Heart right ventricle (tissue), 16 donors: Measurements from ENCODE around the gene LGR4. TPM values are rescaled to one million over a fixed set of nuclear protein-coding genes. Genes with fewer than 3 reads are reported as not detected.

ENCODE experiments used
- ATAC-seq, 8 donors: fragments of 200-7000 bp; cut with Tn5 transposase; one replicate each; pipeline ENCODE4 v1.9.1; 2020; ENCODE audit warnings: mild to moderate bottlenecking in 8 of 8, moderate library complexity in 8 of 8, moderate number of reproducible peaks in 1 of 8
- DNase-seq, 2 donors: peaks; one replicate each; pipeline ENCODE4 v3.0.0-alpha.2; 2020
- H3K27ac ChIP-seq, 10 donors: fragments of 200-600 bp; sonication (generic) in 2 of 10; one replicate each; pipeline versions ENCODE4 v1.5.0 to v1.8.0; 2020 to 2022; ENCODE audit warnings: mild to moderate bottlenecking in 3 of 10
- H3K27me3 ChIP-seq, 7 donors: fragments of 200-600 bp; one replicate each; pipeline ENCODE4 v1.8.0; 2021 to 2022; ENCODE audit warnings: mild to moderate bottlenecking in 2 of 7
- H3K36me3 ChIP-seq, 9 donors: fragments of 200-600 bp; sonication (generic) in 1 of 9; one replicate each; pipeline versions ENCODE4 v1.5.0 to v1.8.0; 2020 to 2022; ENCODE audit warnings: mild to moderate bottlenecking in 2 of 9
- H3K4me1 ChIP-seq, 9 donors: fragments of 200-600 bp; sonication (generic) in 1 of 9; one replicate each; pipeline versions ENCODE4 v1.5.0 to v1.8.0; 2020 to 2022; ENCODE audit warnings: mild to moderate bottlenecking in 4 of 9
- H3K4me3 ChIP-seq, 10 donors: fragments of 200-600 bp; sonication (generic) in 2 of 10; one replicate each; pipeline versions ENCODE4 v1.5.0 to v1.8.0; 2020 to 2022; ENCODE audit warnings: mild to moderate bottlenecking in 7 of 10, moderate library complexity in 2 of 10
- H3K9me3 ChIP-seq, 11 donors: fragments of 200-600 bp in 10 of 11; sonication (generic) in 2 of 11; one replicate each; pipeline versions ENCODE4 v1.5.0 to v1.8.0; 2013 to 2022; ENCODE audit warnings: mild to moderate bottlenecking in 2 of 11, control low read depth in 1 of 11, moderate library complexity in 1 of 11
- CTCF ChIP-seq, 9 donors: fragments of 200-600 bp; sonication (generic) in 2 of 9; IDR thresholded peaks; one replicate each; pipeline versions ENCODE4 v1.5.0 to v1.8.0; 2021 to 2022; ENCODE audit warnings: antibody characterized with exemption in 9 of 9, mild to moderate bottlenecking in 5 of 9, moderate library complexity in 1 of 9
- WGBS, 2 donors: extraction: QIAGEN DNeasy Blood & Tissue Kit; methylation state at CpG; one replicate each; pipeline ENCODE4 v1.1.7; 2013; ENCODE audit warnings: inconsistent platforms in 1 of 2; 5-methylcytosine and 5-hydroxymethylcytosine counted together
- intact Hi-C, 10 donors: fragments of 100-400 bp; cut with DNase I; formaldehyde crosslinking; loops; one replicate each; pipeline versions ENCODE4 v1.11.1 to v1.14.2; 2022
- polyA plus RNA-seq, 2 donors: library from polyadenylated mRNA; stranded (reverse); fragments of 200-250 nt; gene quantifications; one replicate each; pipeline ENCODE4 v1.2.3, GENCODE V29; 2013
- total RNA-seq, 10 donors: library from RNA; stranded (reverse); fragmentation: NEBNext Ultra II Directional in 3 of 10; extraction: Animal tissue kit (Norgen Biotek cat#: 25700) in 3 of 10; gene quantifications; one replicate each; pipeline versions ENCODE4 v1.2.1 to v1.2.4, GENCODE V29; 2021 to 2023
- donor health status: Arrhythmogenic right ventricular cardiomyopathy.
- donor health status: ischemic (EF 13 %, LVEDD 7.1; RV severe dilation, severe dysfunction).
- donor health status: healthy with polysubstance abuse.
- donor health status: DM: no; HTN: yes; CAD: no.
- donor health status: DM: no; HTN: no; CAD: no.
- donor health status: ischemic (EF 25% LVEDD 6.9; RV normal size, moderate dysfunction).
- donor health status: ischemic (EF 25% LVEDD 5.7; RV mildly dilated, moderate dysfunction).
- donor health status: healthy.
- donor health status: DM: yes; HTN: yes; CAD: no.
- donor health status: Ischemic cardiomyopathy.
- donor health status: ischemic (EF 35%, LVEDD 5.7; RV mildly dilated, moderate dysfunction).
- donor health status: nonischemic (EF 11% LVEDD 7.7; RV severe dilation, severe dysfunction).
- donor health status: DM: yes; HTN: yes; CAD: no.
- donor health status: PGD.
- donor health status: ischemic (EF 29% LVEDD 5.4; RV normal size, mild dysfunction).
- donor health status: nonischemic (EF 23%, LVEDD 6.1; RV moderate dilation, normal function).

LGR4 gene
- total and polyA plus RNA-seq, 12 donors: 6.0 to 41.0 (median 21.7) TPM

- ATAC-seq: peak; percentile 76 to 91 (median 90)
- 21 to 29% methylated on average over 4 of the region's 4 CpGs for WGBS, 2 donors
- H3K9me3 ChIP-seq: peaks cover 0 to 8% (median 0%) of the 10 kb centered on the region in 11 donors
- peak overlapping the region; percentile 50 to 80 (median 69) for H3K27ac ChIP-seq
- no peaks in the 10 kb centered on the region for H3K36me3 ChIP-seq
- H3K4me1 ChIP-seq: peaks cover 0 to 44% (median 10%) of the 10 kb centered on the region in 9 donors
- TF ChIP-seq CTCF (IDR thresholded peaks at IDR 0.05): no peak
- H3K27me3 ChIP-seq: no peaks in the 10 kb centered on the region
- H3K4me3 ChIP-seq: no peak overlapping the region
- DNase-seq: peak in 1 of 2 donors; percentile 60
- intact Hi-C loops: loop anchor here in 2 of 10 donors (5.0 to 10.0 kb wide), 2 partner anchors 183 to 590 kb away; partner anchors contain the start of genes KIF18A (in 1 of the 2) and METTL15 (in 1 of the 2)
Measured at GRCh38 chr11:27514558-27514957, 42.0 kb upstream of the LGR4 start.

- peak; percentile 28 to 33 for DNase-seq
- peaks cover 0 to 44% (median 14%) of the 10 kb centered on the region in 9 donors for H3K4me1 ChIP-seq
- peak overlapping the region; percentile 32 to 80 (median 69) for H3K27ac ChIP-seq
- no peaks in the 10 kb centered on the region for H3K36me3 ChIP-seq
- intact Hi-C loops: loop anchor here in 2 of 10 donors (5.0 to 10.0 kb wide), 2 partner anchors 183 to 591 kb away; partner anchors contain the start of genes KIF18A (in 1 of the 2) and METTL15 (in 1 of the 2)
- peaks cover 0 to 8% (median 0%) of the 10 kb centered on the region in 11 donors for H3K9me3 ChIP-seq
- WGBS, 2 donors: 45 to 49% methylated on average over 4 of the region's 4 CpGs
- TF ChIP-seq CTCF (IDR thresholded peaks at IDR 0.05): no peak
- H3K27me3 ChIP-seq: no peaks in the 10 kb centered on the region
- no peak overlapping the region for H3K4me3 ChIP-seq
- ATAC-seq: peak; percentile 37 to 91 (median 82)
Measured at GRCh38 chr11:27514076-27514475, 41.5 kb upstream of the LGR4 start.

GRCh38 chr11:27513389-27513788 is 40.8 kb upstream of the LGR4 start:
- no peak for ATAC-seq
- Histone ChIP-seq H3K27ac (peak overlapping the region; percentile 13 to 80 (median 69)), H3K27me3 (no peaks in the 10 kb centered on the region), H3K36me3 (no peaks in the 10 kb centered on the region), H3K4me1 (peaks cover 0 to 44% (median 16%) of the 10 kb centered on the region in 9 donors), H3K4me3 (no peak overlapping the region), H3K9me3 (peaks cover 0 to 8% (median 0%) of the 10 kb centered on the region in 11 donors)
- no peak for TF ChIP-seq CTCF (IDR thresholded peaks at IDR 0.05)
- no peak for DNase-seq
- intact Hi-C loops: loop anchor here in 2 of 10 donors (5.0 to 10.0 kb wide), 2 partner anchors 184 to 591 kb away; partner anchors contain the start of genes KIF18A (in 1 of the 2) and METTL15 (in 1 of the 2)
- 66 to 72% methylated on average over 2 of the region's 2 CpGs for WGBS, 2 donors

GRCh38 chr11:27512238-27512637 is 39.6 kb upstream of the LGR4 start:
- no peaks in the 10 kb centered on the region for H3K27me3 ChIP-seq
- intact Hi-C loops: loop anchor here in 2 of 10 donors (5.0 to 10.0 kb wide), 2 partner anchors 185 to 593 kb away; partner anchors contain the start of genes KIF18A (in 1 of the 2) and METTL15 (in 1 of the 2)
- DNase-seq (no peak), ATAC-seq (peak in 3 of 8 donors; percentile 11 to 41 (median 19))
- no peaks in the 10 kb centered on the region for H3K36me3 ChIP-seq
- H3K9me3 ChIP-seq: peaks cover 0 to 8% (median 0%) of the 10 kb centered on the region in 11 donors
- H3K4me1 ChIP-seq: peaks cover 2 to 52% (median 22%) of the 10 kb centered on the region in 9 donors
- peak overlapping the region in 8 of 10 donors; percentile 5 to 80 (median 56) for H3K27ac ChIP-seq
- no peak for TF ChIP-seq CTCF (IDR thresholded peaks at IDR 0.05)
- 83 to 85% methylated on average over 3 of the region's 3 CpGs for WGBS, 2 donors
- H3K4me3 ChIP-seq: no peak overlapping the region
